HT-29 (cell line): ENCODE results near the gene NPR2. TPM values are rescaled to one million over a fixed set of nuclear protein-coding genes. Genes with fewer than 3 reads are reported as not detected.

ENCODE experiments used
- DNase-seq: peaks from one replicate; pipeline ENCODE4 v3.0.0-alpha.2; 2015; ENCODE audit warnings: low spot score
- total RNA-seq: library from RNA; depleted of rRNA; stranded (reverse); fragments of >200 nt; shearing (Covaris generic); gene quantifications from 2 replicates; pipeline ENCODE4 v1.2.3, GENCODE V29; 2014; rRNA removed

NPR2 gene
- total RNA-seq: 6.3 and 8.3 TPM in 2 replicates

- no peak for DNase-seq
These were observed at the start of gene NPR2 for GRCh38 chr9:35791297-35791921. NPR2 (plus strand) TSS chr9:35791591; CDS start chr9:35792409, 818 bp downstream.

- DNase-seq: no peak
These were observed 49.7 kb upstream of the NPR2 start for GRCh38 chr9:35741740-35742139.

GRCh38 chr9:35743452-35743851, 47.9 kb upstream of the NPR2 start:
- no peak for DNase-seq

GRCh38 chr9:35743880-35744518, 47.4 kb upstream of the NPR2 start:
- no peak for DNase-seq

GRCh38 chr9:35745569-35745968, 45.8 kb upstream of the NPR2 start:
- no peak for DNase-seq

- peak; percentile 9 for DNase-seq
These were observed 44.8 kb upstream of the NPR2 start for GRCh38 chr9:35746583-35746982.

GRCh38 chr9:35748242-35748857, 43.0 kb upstream of the NPR2 start:
- peak; percentile 31 for DNase-seq

GRCh38 chr9:35748858-35749514, 42.4 kb upstream of the NPR2 start, which contains the start of the genes GBA2 and RGP1:
GBA2 (minus strand) TSS chr9:35749228; CDS start chr9:35748704, 524 bp downstream.
RGP1 (plus strand) TSS chr9:35749287; CDS start chr9:35749756, 469 bp downstream.
- DNase-seq: peak; percentile 86

- peak; percentile 46 for DNase-seq
These were observed 41.7 kb upstream of the NPR2 start for GRCh38 chr9:35749515-35750255.

GRCh38 chr9:35750256-35750531, 41.2 kb upstream of the NPR2 start:
- no peak for DNase-seq

- DNase-seq: no peak
These were observed 37.9 kb upstream of the NPR2 start for GRCh38 chr9:35753466-35753865.

GRCh38 chr9:35754264-35754663, 37.1 kb upstream of the NPR2 start, which contains the start of gene MSMP:
MSMP (minus strand) TSS chr9:35754276; CDS start chr9:35754129, 147 bp downstream.
- DNase-seq: no peak

- DNase-seq: no peak
These were observed 36.3 kb upstream of the NPR2 start for GRCh38 chr9:35755071-35755470.

- DNase-seq: peak; percentile 82
These were observed 34.8 kb upstream of the NPR2 start for GRCh38 chr9:35756275-35757225.

- peak; percentile 81 for DNase-seq
These were observed 34.0 kb upstream of the NPR2 start for GRCh38 chr9:35757226-35757891.

GRCh38 chr9:35757892-35758275, 33.5 kb upstream of the NPR2 start:
- no peak for DNase-seq

GRCh38 chr9:35758475-35759050, 32.8 kb upstream of the NPR2 start:
- DNase-seq: peak; percentile 26

GRCh38 chr9:35759795-35760194, 31.6 kb upstream of the NPR2 start:
- DNase-seq: no peak

GRCh38 chr9:35760651-35761050, 30.7 kb upstream of the NPR2 start:
- peak; percentile 84 for DNase-seq

GRCh38 chr9:35763181-35763580, 28.2 kb upstream of the NPR2 start:
- DNase-seq: no peak
